A673 (cell line): ENCODE measurements around the gene BAZ1A. TPM values are rescaled to one million over a fixed set of nuclear protein-coding genes. Genes with fewer than 3 reads are reported as not detected.

ENCODE experiments used
- BruUV-seq: library from RNA; stranded (reverse); fragments of 400-500 nt; replicated peaks from 2 replicates; lab custom pipeline; 2021; lab: Mats Ljungman, UMichigan
- CTCF ChIA-PET: fragments of 300-600 bp; sonication (Branson Sonifier 250); formaldehyde crosslinking; loops from one replicate; lab custom pipeline; 2022; ENCODE audit warnings: antibody characterized with exemption; lab: Charles Lee
- POLR2A ChIA-PET: fragments of 300-600 bp; sonication (Branson Sonifier 250); formaldehyde crosslinking; loops from one replicate; lab custom pipeline; 2022; ENCODE audit warnings: antibody characterized with exemption; ENCODE audit not compliant: low non-redundant PET; lab: Charles Lee
- DNase-seq: peaks from one replicate; pipeline ENCODE4 v3.0.0-alpha.2; 2015; ENCODE audit warnings: low spot score
- H3K27ac ChIP-seq: fragments of 200-600 bp; sonication (generic); 2 replicates; pipeline ENCODE4 v1.5.1; 2016; ENCODE audit warnings: mixed run types, low read depth, mild to moderate bottlenecking, mixed read lengths, antibody characterized with exemption, low read length; ENCODE audit not compliant: poor library complexity, severe bottlenecking
- H3K27me3 ChIP-seq: fragments of 200-600 bp; sonication (generic); replicated peaks from 2 replicates; pipeline ENCODE4 v1.6.1; 2017; ENCODE audit warnings: mixed run types, low read depth, mild to moderate bottlenecking, mixed read lengths, antibody characterized with exemption, low read length; ENCODE audit not compliant: insufficient read depth, poor library complexity
- H3K36me3 ChIP-seq: fragments of 200-600 bp; sonication (generic); 2 replicates; pipeline ENCODE4 v1.6.1; 2016; ENCODE audit warnings: mixed run types, mild to moderate bottlenecking, mixed read lengths, antibody characterized with exemption, low read length; ENCODE audit not compliant: insufficient read depth, poor library complexity, severe bottlenecking
- H3K4me1 ChIP-seq: fragments of 200-600 bp; sonication (generic); 2 replicates; pipeline ENCODE4 v1.6.1; 2017; ENCODE audit warnings: mixed run types, mild to moderate bottlenecking, mixed read lengths, antibody characterized with exemption, low read length; ENCODE audit not compliant: insufficient read depth, poor library complexity, severe bottlenecking
- H3K4me3 ChIP-seq: fragments of 200-600 bp; sonication (generic); 2 replicates; pipeline ENCODE4 v1.5.1; 2016; ENCODE audit warnings: low read depth, mixed run types, mild to moderate bottlenecking, mixed read lengths, low read length; ENCODE audit not compliant: poor library complexity, severe bottlenecking
- H3K9me3 ChIP-seq: fragments of 200-600 bp; sonication (generic); 2 replicates; pipeline ENCODE4 v1.6.1; 2016; ENCODE audit warnings: mixed run types, low read depth, mild to moderate bottlenecking, mixed read lengths, antibody characterized with exemption, low read length; ENCODE audit not compliant: poor library complexity, severe bottlenecking
- EZH2 ChIP-seq: fragments of 200-600 bp; sonication (generic); IDR thresholded peaks from 2 replicates; pipeline ENCODE4 v1.6.1; 2017; ENCODE audit warnings: borderline replicate concordance, low read depth, mild to moderate bottlenecking, mixed read lengths, antibody characterized with exemption, low read length; ENCODE audit not compliant: poor library complexity, severe bottlenecking
- intact Hi-C: fragments of 100-400 bp; cut with micrococcal nuclease; formaldehyde crosslinking; loops from one replicate; pipeline ENCODE4 v1.10.0; 2022; ENCODE audit not compliant: unreplicated experiment
- total RNA-seq: library from RNA; stranded (reverse); gene quantifications from 2 replicates; pipeline ENCODE4 v1.2.3, GENCODE V29; 2021
- TF ChIP-seq, protein P1 (sequence below): fragments of 300-800, 200-600 bp; sonication (generic); conservative IDR thresholded peaks from 2 replicates; pipeline ENCODE4 v1.5.1; 2017; ENCODE audit warnings: low read depth, mild to moderate bottlenecking, antibody characterized with exemption, low read length, moderate library complexity, mixed read lengths

The BAZ1A gene
- total RNA-seq, 1 experiment from 2014 or later: 70.3 TPM

DNA sequence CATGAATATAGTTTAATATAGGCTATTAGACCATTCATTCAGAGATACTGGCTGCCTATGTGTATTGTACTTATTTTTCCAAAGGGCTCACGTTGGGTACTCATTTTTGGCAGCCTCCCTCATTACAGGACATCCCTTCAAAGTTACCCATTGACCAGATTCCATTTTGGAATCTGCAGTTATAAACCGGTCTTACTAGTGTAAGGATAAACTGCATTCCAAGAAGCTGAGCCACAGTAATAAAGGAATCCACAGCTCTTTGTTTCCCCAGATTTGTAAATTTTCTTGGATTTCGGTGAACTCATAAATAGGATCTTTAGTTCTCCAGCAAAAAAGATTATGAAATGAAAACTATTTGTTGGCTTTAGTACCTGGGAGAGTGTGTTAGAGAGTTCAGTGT is 141.9 kb downstream of the BAZ1A start:
- BruUV-seq: no TSS peak
- H3K27me3 ChIP-seq: no peaks in the 10 kb centered on the region
- no peaks in the 10 kb centered on the region for H3K36me3 ChIP-seq
- ChIA-PET CTCF (interaction anchor here (0.6 to 1.5 kb wide), 2 partner anchors 11 to 12 kb away, joined by 8 to 11 read pairs; no protein-coding TSS in a partner anchor), POLR2A (no interaction called here)
- H3K9me3 ChIP-seq: no peaks in the 10 kb centered on the region
- H3K4me1 ChIP-seq: no peaks in the 10 kb centered on the region
- no peak overlapping the region for H3K27ac ChIP-seq
- no peak overlapping the region for H3K4me3 ChIP-seq
- TF ChIP-seq, protein P1, sequence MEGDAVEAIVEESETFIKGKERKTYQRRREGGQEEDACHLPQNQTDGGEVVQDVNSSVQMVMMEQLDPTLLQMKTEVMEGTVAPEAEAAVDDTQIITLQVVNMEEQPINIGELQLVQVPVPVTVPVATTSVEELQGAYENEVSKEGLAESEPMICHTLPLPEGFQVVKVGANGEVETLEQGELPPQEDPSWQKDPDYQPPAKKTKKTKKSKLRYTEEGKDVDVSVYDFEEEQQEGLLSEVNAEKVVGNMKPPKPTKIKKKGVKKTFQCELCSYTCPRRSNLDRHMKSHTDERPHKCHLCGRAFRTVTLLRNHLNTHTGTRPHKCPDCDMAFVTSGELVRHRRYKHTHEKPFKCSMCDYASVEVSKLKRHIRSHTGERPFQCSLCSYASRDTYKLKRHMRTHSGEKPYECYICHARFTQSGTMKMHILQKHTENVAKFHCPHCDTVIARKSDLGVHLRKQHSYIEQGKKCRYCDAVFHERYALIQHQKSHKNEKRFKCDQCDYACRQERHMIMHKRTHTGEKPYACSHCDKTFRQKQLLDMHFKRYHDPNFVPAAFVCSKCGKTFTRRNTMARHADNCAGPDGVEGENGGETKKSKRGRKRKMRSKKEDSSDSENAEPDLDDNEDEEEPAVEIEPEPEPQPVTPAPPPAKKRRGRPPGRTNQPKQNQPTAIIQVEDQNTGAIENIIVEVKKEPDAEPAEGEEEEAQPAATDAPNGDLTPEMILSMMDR: no peak
- no peak for TF ChIP-seq EZH2
- DNase-seq: no peak
- intact Hi-C loops: no loop called here

DNA sequence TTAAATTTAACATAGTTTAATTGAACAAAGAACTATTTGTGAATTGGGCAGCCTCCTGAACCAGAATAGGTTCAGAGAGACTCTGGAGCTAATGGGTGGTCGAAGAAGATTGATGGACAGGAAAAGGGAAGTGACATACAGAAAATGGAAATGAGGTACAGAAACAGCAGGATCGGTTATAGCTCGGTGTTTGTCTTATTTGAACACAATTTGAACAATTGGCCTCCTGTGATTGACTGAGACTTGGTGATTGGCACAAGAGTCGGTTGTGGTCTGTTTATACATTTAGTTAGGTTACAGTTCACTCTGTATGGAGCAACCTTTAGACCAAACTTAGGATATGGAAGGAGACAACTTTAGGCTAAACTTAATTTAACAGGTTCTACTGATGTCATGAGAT is 142.4 kb downstream of the BAZ1A start:
- no peaks in the 10 kb centered on the region for H3K4me1 ChIP-seq
- no peak overlapping the region for H3K4me3 ChIP-seq
- CTCF ChIA-PET: interaction anchor here (0.6 to 1.5 kb wide), 2 partner anchors 10 to 12 kb away, joined by 8 to 11 read pairs; no protein-coding TSS in a partner anchor
- no peaks in the 10 kb centered on the region for H3K9me3 ChIP-seq
- no peak overlapping the region for H3K27ac ChIP-seq
- no peaks in the 10 kb centered on the region for H3K27me3 ChIP-seq
- BruUV-seq: no TSS peak
- DNase-seq: no peak
- H3K36me3 ChIP-seq: no peaks in the 10 kb centered on the region
- no peak for TF ChIP-seq EZH2
- TF ChIP-seq, protein P1: no peak
- POLR2A ChIA-PET: no interaction called here
- intact Hi-C loops: no loop called here

DNA sequence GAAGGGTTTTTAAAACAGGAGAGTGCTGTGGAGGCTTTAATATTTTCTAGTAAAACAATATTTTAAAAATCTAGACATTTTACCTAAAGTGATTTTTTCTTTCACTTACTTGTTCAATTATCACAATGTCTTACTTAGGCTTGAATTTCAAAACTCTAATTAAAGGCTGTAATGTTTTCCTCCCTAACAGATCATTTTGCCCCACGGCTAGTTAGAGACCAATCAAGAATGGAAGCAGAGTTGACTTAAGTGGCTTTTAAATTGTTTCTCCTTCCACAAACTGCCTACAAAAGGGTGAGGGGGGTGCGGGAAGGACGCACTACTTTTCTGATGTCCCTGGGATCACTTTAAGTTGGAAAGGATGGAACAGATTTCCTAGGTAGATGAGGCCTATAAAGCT is 151.3 kb downstream of the BAZ1A start:
- Histone ChIP-seq H3K9me3 (no peaks in the 10 kb centered on the region), H3K27ac (no peak overlapping the region), H3K4me1 (no peaks in the 10 kb centered on the region), H3K36me3 (no peaks in the 10 kb centered on the region), H3K27me3 (no peaks in the 10 kb centered on the region), H3K4me3 (no peak overlapping the region)
- ChIA-PET POLR2A (no interaction called here), CTCF (no interaction called here)
- no peak for DNase-seq
- no TSS peak for BruUV-seq
- intact Hi-C loops: loop anchor here (2.0 kb wide), 1 partner anchor 51 kb away; no protein-coding TSS in a partner anchor
- TF ChIP-seq, protein P1: no peak
- TF ChIP-seq EZH2: no peak
